GM12865 (cell line): Measurements from ENCODE around the gene AKAP10.
"Not testable (repeated sequence)": the region's sequence is repeated elsewhere in the genome, so short reads cannot be mapped to it uniquely, and the experiment has no call there.

Experiments used
- DNase-seq: peaks from one replicate; pipeline ENCODE4 v3.0.0; 2010; ENCODE audit warnings: low read depth
- H3K4me3 ChIP-seq: 2 replicates; pipeline ENCODE4 v1.5.1; 2011; ENCODE audit warnings: mild to moderate bottlenecking, low read depth, low read length, control low read depth
- CTCF ChIP-seq: IDR thresholded peaks from 2 replicates; pipeline ENCODE4 v1.5.1; 2011; ENCODE audit warnings: low read length, control low read depth, low read depth, inconsistent platforms; ENCODE audit not compliant: insufficient read depth; ENCODE audit errors: missing control alignments

Gene AKAP10

GRCh38 chr17:19975601-19976000 is 2.0 kb downstream of the AKAP10 start:
- TF ChIP-seq CTCF: no peak
- no peak for DNase-seq
- H3K4me3 ChIP-seq: no peak overlapping the region

- TF ChIP-seq CTCF: no peak
- no peak for DNase-seq
- no peak overlapping the region for H3K4me3 ChIP-seq
These were observed 4.5 kb downstream of the AKAP10 start for GRCh38 chr17:19973156-19973555.

- not testable (repeated sequence) for H3K4me3 ChIP-seq, DNase-seq
These were observed 14.7 kb downstream of the AKAP10 start for GRCh38 chr17:19962954-19963353.

- TF ChIP-seq CTCF: no peak
- DNase-seq: no peak
- no peak overlapping the region for H3K4me3 ChIP-seq
These were observed 19.6 kb downstream of the AKAP10 start for GRCh38 chr17:19958023-19958422.

GRCh38 chr17:19955099-19955498 is 22.5 kb downstream of the AKAP10 start:
- no peak overlapping the region for H3K4me3 ChIP-seq
- DNase-seq: no peak
- TF ChIP-seq CTCF: no peak

GRCh38 chr17:19951411-19951810 is 26.2 kb downstream of the AKAP10 start:
- H3K4me3 ChIP-seq, DNase-seq: not testable (repeated sequence)

GRCh38 chr17:19950624-19951195 is 26.9 kb downstream of the AKAP10 start:
- not testable (repeated sequence) for DNase-seq, H3K4me3 ChIP-seq

- no peak for TF ChIP-seq CTCF
- no peak overlapping the region for H3K4me3 ChIP-seq
- DNase-seq: no peak
These were observed 29.3 kb downstream of the AKAP10 start for GRCh38 chr17:19948116-19948943.
